HuH-7 (cell line): Measurements from ENCODE around the gene F8.
"Not testable (repeated sequence)": the region's sequence is repeated elsewhere in the genome, so short reads cannot be mapped to it uniquely, and the experiment has no call there.

Experiments
- DNase-seq: peaks from one replicate; pipeline ENCODE4 v3.0.0; 2011; ENCODE audit warnings: low spot score

The F8 gene

DNA sequence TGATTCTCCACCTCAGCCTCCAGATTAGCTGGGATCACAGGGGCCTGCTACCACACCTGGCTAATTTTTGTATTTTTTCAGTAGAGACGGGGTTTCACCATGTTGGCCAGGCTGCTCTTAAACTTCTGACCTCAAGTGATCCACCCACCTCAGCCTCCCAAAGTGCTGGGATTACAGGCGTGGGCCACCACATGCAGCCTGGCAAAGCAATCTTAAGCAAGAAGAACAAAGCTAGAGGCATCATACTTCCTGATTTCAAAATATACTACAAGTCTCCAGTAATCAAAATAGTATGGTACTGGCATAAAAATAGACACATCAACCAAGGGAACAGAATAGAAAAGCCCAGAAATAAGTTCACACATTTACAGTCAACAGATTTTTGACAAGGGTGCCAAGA lies 149.2 kb downstream of the F8 start:
- no peak for DNase-seq

DNA sequence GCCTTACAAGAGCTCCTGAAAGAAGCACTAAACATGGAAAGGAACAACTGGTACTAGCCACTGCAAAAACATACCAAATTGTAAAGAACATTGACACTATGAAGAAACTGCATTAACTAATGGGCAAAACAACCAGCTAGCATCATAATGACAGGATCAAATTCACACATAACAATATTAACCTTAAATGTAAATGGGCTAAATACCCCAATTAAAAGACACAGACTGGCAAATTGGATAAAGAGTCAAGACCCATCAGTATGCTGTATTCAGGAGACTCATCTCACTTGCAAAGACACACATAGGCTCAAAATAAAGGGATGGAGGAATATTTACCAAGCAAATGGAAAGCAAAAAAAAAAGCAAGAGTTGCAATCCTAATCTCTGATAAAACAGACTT lies 154.0 kb downstream of the F8 start:
- DNase-seq = not testable (repeated sequence)

DNA sequence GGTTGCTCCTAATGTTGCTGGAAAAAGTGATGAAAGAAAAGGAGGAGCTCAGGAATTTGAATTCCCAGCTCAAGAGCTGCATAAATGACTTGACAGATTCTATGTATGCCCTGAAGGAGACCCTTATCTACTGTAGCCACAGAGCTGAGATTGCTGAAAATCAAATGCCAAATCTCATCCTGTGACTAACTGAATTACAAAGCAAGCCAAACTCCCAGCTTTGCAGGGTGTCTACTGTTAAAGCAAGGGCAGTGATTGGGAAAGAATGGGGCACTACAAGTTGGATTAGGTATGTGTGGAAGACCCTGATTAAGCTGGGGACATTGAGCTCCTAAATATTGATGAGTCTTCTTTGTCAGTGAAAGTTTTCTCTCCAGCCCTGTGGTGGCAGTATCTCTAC lies 167.3 kb downstream of the F8 start:
- no peak for DNase-seq

DNA sequence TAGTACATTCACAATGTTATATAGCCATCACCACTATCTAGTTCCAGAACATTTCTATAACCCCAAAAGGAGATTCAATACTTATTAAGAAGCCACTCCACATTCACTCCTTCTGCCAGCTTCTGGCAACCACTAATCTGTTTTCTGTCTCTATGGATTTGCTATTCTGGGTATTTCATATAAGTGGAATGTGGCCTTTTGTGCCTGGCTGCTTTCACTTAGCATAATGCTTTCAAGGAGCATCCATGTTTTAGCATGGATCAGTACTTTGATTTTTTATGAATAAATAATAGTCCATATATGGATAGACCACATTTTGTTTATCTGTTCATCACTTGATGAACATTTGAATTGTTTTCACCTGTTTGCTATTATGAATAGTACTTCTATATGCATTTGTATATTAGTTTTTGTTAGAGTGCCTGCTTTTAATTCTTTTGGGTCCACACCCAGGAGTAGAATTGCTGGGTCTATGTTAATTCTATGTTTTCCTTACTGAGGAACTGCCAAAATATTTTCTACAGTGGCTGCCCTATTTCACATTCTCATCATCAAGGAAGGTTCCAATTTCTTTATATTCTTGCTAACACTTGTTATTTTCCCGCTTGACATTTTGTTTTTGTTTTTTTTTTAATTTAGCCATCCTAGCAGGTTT lies 171.4 kb downstream of the F8 start:
- DNase-seq = no peak

DNA sequence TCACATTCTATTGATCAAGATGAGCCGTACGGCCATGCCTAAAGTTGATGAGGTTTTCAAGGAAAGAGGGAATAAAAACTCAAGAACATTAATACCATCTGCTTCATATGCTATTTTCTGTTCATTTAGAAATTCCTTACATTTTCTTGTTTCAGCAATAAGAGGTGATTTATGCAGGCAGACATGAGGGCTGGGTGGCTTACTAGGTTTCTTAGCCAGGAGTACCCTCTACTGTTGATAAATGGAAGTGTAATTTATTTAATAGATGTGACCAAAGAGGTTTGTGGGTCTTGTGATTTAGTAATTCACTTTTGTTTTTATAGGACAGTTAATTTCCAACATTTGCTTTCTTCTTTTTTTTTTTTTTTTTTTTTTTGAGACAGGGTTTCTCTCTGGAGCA lies 181.7 kb downstream of the F8 start:
- peak; percentile 28 for DNase-seq

DNA sequence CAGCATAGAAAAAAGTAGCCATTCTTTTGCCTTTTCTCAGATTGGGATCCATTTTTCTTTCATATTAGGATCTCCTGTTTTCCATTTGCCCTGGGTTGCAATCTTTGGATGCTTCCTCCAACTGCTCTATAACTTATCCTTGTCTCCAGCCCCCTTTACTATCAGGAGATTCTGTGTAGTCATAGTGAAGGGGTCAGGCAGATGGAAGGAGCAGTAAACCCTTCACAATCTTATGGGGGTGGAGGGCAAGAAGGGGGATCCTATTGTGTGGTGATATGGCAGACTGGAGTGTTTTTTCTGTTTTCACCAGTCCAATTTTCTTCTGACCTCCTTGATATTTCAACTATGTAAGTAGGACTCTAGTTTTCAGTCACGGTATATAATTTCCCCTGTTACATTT lies 186.4 kb downstream of the F8 start:
- DNase-seq = no peak

DNA sequence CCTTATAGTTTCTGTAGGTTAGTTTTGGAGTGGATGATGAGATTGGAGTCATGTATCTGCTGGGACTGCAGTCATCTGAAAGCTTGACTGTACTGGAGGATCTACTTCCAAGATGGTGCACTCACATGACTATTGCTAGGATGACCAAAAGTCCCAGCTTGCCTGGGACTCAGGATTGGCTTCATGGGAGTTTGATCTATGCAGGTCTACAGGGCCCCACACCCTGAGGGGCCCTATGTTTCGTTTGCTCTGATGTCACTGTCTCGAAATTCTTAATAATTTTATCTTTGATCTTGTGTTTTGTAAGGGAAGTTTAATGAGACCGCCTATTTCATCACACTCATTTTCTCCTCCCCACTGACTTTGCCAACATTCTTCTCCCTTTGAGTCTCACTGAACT lies 188.0 kb downstream of the F8 start, which contains the start of gene SMIM9:
Gene SMIM9 (minus strand): TSS at position 101 of the 400 bp plus-strand sequence. CDS start 3,806 bp downstream, outside the sequence.
- DNase-seq = no peak

DNA sequence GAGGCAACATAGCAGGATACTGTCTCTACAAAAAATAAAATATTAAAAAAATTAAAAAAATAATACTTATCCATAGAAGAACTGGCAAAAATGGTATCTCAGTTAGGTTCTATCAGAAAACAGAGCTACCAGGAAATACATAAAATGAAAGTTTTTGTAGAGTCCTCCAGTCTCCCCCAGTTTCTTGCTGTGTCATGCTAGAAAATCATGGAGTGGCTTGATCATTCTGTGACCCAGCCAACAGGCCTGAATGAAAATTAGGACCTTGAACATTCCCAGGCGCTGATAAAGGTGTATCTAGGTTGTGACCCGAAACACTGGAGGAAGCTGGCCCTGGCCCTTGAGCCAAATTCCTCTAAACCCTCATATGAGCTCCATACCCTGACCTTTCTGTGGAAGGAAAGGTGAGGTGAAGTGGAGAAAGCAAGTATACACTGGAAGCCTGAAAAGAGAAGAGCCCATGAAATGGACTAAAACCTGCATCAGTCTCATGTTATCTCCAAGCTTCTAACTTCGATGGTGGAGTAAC lies 188.7 kb downstream of the F8 start:
- DNase-seq = no peak

DNA sequence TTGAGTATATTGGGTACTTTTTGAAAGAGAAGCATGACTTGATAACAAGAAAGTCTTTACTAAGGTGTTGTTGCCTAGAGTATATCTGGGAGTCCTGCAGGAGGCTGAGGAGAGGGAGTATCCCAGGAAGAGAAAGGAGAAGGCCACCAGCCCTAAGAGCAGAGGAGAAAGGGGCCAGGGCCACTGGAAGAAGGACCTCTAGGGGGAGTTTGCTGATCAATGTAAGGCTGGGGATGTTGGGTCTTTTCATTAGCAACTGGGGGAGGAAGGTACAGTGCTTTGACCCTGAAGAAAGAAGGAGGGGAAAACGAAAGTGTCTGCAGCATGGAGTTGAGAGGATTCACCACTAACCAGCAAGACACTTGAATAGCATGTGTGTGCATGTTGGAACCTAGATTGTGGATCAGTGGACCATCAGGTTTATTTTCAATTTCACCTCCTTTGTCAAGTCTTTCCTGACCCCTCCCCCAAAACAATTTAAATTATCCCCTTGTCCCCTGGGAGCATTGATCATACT lies 192.5 kb downstream of the F8 start:
- DNase-seq = no peak

DNA sequence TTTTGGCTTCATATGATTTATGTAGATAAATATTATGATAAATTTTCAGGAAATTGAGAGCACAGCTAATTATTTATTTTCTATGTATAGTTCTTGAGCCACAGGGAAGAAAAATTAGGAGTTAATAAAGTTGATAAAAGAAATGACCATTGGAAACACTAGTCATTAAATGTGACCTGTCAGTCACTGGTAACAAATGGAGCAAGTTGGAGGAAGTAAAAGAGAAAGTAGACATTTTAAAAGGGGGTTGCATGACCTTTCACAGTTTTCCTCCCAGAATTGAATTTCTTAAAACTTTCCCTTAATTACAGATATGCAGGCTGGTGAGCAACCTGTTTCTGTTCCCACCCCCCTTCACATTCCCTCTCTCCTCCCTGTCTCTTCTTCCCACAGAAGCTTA lies 193.4 kb downstream of the F8 start:
- DNase-seq = no peak

DNA sequence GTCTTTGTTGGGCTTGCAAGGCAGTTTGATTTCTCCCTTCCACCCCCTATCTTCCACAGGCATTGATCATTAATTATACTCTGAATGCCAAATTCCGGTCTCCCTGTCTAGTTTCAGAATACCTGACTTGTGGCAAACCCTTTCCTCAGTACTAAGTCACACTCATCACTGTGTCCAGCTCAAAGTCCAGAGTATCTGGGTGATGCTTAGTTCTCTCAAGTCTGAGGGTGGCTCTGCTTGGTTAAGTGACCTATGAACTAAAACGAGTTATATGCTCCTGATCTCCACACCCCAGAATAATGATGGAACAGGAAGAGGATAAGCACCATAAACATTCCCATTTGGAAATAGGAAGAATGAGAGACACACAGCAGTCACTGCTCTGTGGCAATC lies 194.5 kb downstream of the F8 start:
- DNase-seq = no peak

DNA sequence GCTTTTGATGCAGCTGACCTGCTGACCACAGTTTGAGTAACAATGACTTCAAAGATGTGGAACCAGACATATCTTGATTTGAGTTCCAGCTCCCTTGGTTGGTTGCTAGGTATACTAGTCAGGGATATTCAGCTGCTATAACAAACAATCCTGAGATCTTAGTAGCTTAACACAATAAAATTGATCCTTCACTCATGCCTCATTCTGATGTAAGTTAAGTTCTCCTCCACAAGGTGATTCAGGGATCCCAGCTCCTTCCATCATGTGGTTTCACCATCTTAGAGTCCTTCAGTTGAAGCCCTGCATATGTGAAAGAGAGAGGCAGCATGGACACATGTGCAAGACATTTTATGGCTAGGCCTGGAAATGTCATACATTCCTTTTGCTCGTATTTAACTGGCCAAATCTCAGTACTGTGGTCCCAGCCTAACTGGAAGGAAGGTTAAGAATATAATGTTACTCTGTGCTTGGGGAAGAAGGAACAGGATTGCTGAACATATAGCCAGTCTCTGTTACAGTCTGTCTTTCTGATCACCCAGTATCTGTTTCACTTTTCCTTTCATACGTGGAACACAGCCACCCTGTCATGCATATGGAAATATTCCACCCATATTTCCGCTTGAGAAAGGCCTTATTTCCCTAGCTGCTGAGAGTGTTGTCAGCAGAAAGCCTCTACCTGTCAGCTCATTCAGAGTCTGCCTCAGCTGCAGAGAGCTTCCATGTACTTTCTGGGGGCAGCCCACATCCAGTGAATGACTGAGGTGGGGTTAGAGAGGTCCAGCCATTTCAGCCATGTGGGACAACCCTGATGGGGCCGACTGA lies 195.1 kb downstream of the F8 start:
- no peak for DNase-seq

DNA sequence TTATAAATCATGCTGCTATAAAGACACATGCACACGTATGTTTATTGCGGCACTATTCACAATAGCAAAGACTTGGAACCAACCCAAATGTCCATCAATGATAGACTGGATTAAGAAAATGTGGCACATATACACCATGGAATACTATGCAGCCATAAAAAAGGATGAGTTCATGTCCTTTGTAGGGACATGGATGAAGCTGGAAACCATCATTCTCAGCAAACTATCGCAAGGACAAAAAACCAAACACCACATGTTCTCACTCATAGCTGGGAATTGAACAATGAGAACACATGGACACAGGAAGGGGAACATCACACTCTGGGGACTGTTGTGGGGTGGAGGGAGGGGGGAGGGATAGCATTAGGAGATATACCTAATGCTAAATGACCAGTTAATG lies 196.9 kb downstream of the F8 start:
- DNase-seq = not testable (repeated sequence)

DNA sequence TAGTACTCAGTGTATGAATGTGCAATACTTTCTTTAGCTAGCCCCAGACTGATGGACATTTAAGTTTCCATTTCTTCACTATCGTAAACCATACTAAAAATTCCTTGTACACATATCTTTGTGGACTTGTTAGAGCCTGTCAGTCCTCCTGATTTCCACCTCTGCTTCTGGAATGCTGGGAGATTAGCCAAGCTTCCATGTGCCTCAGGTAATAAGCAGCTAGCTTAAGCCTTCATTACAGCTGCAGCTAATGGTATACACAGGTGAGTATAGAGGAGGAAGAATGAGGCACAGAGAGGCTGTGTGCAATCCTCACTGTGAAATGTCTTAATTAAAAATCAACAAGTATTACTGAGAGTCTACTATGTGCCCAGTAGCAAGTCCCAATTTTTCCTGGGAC lies 197.9 kb downstream of the F8 start:
- DNase-seq = no peak

DNA sequence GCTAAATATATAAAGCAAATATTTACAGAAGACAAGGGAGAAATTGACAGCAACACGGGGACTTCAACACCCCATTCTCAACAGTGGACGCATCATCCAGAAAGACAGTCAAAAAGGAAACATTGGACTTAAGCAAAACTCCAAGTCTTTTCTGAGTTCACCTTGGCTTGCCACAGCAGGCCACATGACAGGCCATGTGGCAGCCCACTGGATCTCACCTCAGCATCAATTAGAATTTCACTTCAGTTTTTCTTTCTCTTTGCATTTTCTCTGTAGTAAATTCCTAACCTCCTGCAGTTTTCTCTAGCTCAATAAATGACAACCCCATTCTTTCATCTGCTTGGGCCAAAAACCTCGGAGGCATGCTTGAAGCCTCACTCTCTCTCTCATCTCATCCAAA lies 200.5 kb downstream of the F8 start:
- no peak for DNase-seq

DNA sequence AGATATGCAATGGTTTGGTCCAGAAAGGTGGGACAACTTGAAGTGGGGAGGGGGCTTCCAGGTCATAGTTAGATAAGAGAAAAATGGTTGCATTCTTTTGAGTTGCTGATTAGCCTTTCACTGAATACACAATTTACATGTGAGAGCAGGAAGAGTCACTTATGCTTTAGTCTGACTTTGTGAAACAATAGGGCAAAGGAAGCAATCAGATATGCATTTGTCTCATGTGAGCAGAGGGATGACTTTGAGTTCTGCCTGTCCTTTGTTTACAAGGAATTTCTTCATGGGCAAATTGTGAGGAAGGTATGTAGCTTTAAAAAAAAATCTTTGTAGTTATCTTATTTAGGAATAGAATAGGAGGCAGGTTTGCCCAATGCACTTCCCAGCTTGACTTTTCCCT lies 201.0 kb downstream of the F8 start:
- DNase-seq = no peak

DNA sequence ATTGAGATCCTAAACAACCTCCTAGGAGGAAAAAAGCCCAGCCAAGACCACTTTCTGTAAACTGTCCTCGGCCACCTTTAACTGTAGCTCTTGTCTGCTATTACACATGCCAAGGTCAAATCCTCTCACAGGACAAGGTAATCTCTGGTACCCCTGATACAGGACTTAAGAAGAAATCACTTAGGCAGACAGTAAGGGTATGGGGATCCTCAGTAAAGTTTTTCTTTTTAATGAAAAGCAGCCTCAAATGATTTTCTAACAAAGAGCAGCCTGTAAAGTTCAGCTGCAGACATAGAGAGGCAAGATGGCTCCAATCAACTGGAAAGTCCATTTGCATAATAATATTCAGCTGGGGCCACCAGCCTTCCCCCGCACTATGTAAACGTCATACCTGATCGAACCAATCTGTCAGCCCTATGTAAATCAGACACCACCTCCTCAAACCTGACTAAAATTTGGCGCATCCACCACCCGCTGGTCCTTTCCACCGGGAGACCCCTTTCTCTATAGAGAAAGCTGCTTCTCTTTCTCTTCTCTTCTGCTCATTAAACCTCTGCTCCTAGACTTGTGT lies 202.7 kb downstream of the F8 start:
- DNase-seq = no peak

DNA sequence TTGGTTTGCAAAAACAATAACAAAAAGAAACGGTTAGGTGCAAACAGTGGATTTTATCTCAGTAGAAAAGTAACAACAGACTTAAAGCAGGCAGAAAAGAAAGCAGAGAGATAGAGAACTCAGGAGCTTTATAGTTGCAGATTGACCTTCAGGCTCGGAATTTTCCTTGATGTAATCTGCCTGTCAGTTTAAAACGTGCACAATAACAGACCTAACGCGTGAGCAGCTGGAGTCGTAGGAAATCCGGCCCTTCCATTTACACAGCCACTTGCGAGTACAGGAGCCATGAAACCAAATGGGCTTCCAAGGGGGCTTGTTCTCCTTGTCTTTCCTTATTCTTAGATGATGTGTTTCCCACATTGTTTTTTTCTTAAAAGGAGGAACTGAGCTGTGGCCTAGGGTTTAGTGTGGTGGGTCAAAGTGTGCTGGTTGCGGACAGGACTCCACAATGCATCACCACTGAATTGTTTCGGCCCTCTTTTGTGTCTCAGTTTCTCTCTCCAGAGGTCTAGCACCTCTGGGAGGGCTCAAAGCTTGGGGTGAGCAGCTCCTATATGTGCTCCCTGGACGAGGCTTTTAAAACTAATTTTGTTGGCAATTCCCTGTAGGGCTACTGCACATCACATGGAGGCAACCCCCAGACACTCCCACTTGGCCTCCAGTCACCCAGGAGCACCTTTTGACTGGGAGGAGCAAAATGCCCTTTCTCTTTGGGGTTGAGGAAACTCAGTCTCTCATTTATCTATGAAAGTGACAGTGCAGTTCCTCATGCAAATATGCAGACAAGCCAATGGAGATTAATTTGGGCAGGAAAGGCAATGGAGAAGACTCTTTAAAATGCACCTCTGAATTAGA lies 203.4 kb downstream of the F8 start:
- DNase-seq = no peak

DNA sequence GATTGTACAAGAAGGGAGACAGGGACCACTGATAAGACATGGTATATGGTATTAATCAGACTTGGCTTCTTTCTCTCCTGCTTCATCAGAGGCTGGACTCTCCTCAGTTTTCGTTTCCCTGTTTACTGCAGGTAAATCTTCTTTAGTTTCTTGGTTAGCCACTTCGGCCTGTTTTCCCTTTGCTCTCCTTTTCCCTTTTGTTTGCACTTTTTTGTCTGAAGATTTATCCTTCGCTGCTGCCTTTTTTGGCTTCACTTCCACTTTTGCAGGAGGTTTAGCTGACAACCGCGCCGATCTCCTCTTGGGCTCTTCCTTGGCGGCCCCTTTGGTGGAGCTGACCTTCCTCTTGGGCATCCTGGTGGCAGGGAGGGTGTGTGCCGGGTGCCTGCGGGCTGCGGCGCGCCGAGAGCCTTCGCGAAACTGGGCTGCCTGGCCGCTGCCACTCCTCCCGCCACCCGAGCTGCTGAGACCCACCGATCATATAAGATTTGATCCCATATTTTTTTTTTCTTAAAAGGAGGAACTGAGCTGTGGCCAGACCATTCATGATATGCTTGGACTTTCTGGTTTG lies 205.4 kb downstream of the F8 start:
- DNase-seq = not testable (repeated sequence)

DNA sequence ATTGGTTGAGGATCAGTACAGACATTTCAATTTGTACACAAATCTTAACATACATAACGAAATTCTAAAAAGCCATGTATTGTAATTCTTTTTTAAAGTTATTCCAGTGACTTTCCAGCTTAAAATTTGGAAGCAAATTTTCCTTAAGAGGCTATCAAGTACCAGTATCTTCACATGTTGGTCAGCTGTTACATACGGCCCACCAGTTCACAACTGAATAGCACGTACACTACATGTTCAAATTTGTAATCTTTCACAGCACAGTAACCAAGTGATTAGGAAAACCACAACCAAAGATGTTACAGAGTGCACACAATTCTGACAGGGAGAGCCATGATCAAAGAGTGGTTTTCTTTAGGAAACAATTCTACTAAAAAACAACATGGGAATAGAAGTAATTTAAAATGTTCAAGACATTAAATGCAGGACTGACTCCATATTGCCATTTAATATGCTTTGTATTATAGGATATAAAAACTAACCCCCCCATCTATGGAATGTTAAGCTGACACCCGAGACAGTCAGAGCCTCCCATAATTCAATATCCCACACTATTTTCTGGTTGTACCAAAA lies 206.1 kb downstream of the F8 start:
- DNase-seq = not testable (repeated sequence)

DNA sequence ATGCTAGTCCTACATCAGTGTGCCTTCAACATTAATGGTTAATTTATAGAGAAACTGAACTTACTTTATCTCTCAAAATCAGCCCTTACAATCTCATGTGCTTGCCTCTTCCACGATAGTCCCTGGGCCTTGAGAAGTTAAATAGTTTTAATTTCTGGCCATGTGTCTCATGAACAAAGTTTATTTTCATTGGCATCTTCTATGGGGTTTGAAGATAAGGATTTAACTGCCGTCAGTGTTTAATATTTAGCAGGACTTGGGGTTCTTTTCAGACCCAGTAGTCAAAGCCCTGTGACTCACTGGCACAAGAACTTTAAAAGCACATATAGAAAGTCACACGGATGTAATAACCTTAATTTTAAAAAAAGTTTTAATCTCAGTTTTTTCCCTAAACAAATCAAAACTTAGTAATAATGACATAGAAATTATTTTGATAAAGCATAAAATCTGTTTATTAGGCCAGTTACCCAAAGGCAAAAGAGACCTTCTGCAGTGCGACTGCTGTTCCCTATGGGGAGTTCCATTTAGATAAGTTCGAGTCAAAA lies 207.2 kb downstream of the F8 start:
- DNase-seq = no peak
